Mucosa of descending colon (tissue), 3 donors: Measurements from ENCODE around the gene SYNDIG1. TPM values are rescaled to one million over a fixed set of nuclear protein-coding genes. Genes with fewer than 3 reads are reported as not detected.

Experiments
- ATAC-seq: fragments of 200-7000 bp; cut with Tn5 transposase; one replicate; pipeline ENCODE4 v1.9.1; 2020; ENCODE audit warnings: mild to moderate bottlenecking, moderate library complexity
- DNase-seq, 3 donors: peaks; one replicate each; pipeline ENCODE4 v3.0.0-alpha.2; 2020
- H3K36me3 ChIP-seq: fragments of 200-600 bp; one replicate; pipeline ENCODE4 v1.8.0; 2021; ENCODE audit warnings: low read depth, mild to moderate bottlenecking
- H3K4me1 ChIP-seq: fragments of 200-600 bp; one replicate; pipeline ENCODE4 v1.8.0; 2021; ENCODE audit warnings: low read depth, mild to moderate bottlenecking
- H3K4me3 ChIP-seq: fragments of 200-600 bp; one replicate; pipeline ENCODE4 v1.8.0; 2021; ENCODE audit warnings: mild to moderate bottlenecking
- H3K9me3 ChIP-seq: fragments of 200-600 bp; one replicate; pipeline ENCODE4 v1.8.0; 2021; ENCODE audit warnings: mild to moderate bottlenecking
- CTCF ChIP-seq: fragments of 200-600 bp; IDR thresholded peaks from one replicate; pipeline ENCODE4 v1.8.0; 2022; ENCODE audit warnings: antibody characterized with exemption, mild to moderate bottlenecking
- intact Hi-C, 2 donors: fragments of 100-400 bp; cut with DNase I in 1 of 2; cut with micrococcal nuclease in 1 of 2; formaldehyde crosslinking; loops; one replicate each; pipeline versions ENCODE4 v1.11.0 to v1.11.1; 2022; cut with DNase I, micrococcal nuclease
- total RNA-seq, 3 donors: library from RNA; stranded (reverse); fragmentation: NEBNext Ultra II Directional in 2 of 3; extraction: Animal tissue kit (Norgen Biotek cat#: 25700) in 2 of 3; gene quantifications; one replicate each; pipeline versions ENCODE4 v1.2.1 to v1.2.4, GENCODE V29; 2021 to 2023
- donor health status: DM: no; HTN: no; CAD: no; lungs with moderate emphysema.
- donor health status: DM: no; HTN: no; CAD: no.
- donor health status: DM: no; HTN: yes; CAD: no.

Gene SYNDIG1
- total RNA-seq, 3 donors from 2014 or later: 0.12 to 0.46 (median 0.35) TPM

- ATAC-seq (no peak), DNase-seq (no peak)
- no peaks in the 10 kb centered on the region for H3K4me1 ChIP-seq
- TF ChIP-seq CTCF: no peak
- intact Hi-C loops: no loop called here
- no peaks in the 10 kb centered on the region for H3K36me3 ChIP-seq
- no peaks in the 10 kb centered on the region for H3K9me3 ChIP-seq
- H3K4me3 ChIP-seq: no peak overlapping the region
These were observed 193.4 kb downstream of the SYNDIG1 start for GRCh38 chr20:24662752-24663365.

- Histone ChIP-seq H3K9me3 (no peaks in the 10 kb centered on the region), H3K4me1 (no peaks in the 10 kb centered on the region), H3K4me3 (no peak overlapping the region), H3K36me3 (no peaks in the 10 kb centered on the region)
- DNase-seq (no peak), ATAC-seq (no peak)
- intact Hi-C loops: no loop called here
- TF ChIP-seq CTCF: no peak
These were observed 194.1 kb downstream of the SYNDIG1 start for GRCh38 chr20:24663496-24663895.

GRCh38 chr20:24664266-24664986 is 195.0 kb downstream of the SYNDIG1 start:
- DNase-seq (no peak), ATAC-seq (no peak)
- TF ChIP-seq CTCF: no peak
- Histone ChIP-seq H3K9me3 (no peaks in the 10 kb centered on the region), H3K4me1 (no peaks in the 10 kb centered on the region), H3K36me3 (no peaks in the 10 kb centered on the region), H3K4me3 (no peak overlapping the region)
- intact Hi-C loops: no loop called here

- intact Hi-C loops: no loop called here
- no peak overlapping the region for H3K4me3 ChIP-seq
- H3K36me3 ChIP-seq: no peaks in the 10 kb centered on the region
- no peaks in the 10 kb centered on the region for H3K9me3 ChIP-seq
- H3K4me1 ChIP-seq: no peaks in the 10 kb centered on the region
- ATAC-seq (no peak), DNase-seq (no peak)
- no peak for TF ChIP-seq CTCF
These were observed 195.8 kb downstream of the SYNDIG1 start for GRCh38 chr20:24665196-24665595.

GRCh38 chr20:24665741-24666191 is 196.3 kb downstream of the SYNDIG1 start:
- intact Hi-C loops: no loop called here
- Histone ChIP-seq H3K36me3 (no peaks in the 10 kb centered on the region), H3K4me3 (no peak overlapping the region), H3K4me1 (no peaks in the 10 kb centered on the region), H3K9me3 (no peaks in the 10 kb centered on the region)
- ATAC-seq (no peak), DNase-seq (no peak)
- no peak for TF ChIP-seq CTCF
